NB4 (cell line): ENCODE data around the gene RBPMS2.

ENCODE experiments used
- DNase-seq: peaks from one replicate; pipeline ENCODE4 v3.0.0; 2010; ENCODE audit warnings: low read depth
- H3K4me3 ChIP-seq: one replicate; pipeline ENCODE4 v1.5.1; 2011; ENCODE audit warnings: mild to moderate bottlenecking, low read depth, low read length, moderate library complexity
- MYC ChIP-seq: IDR thresholded peaks from 2 replicates; pipeline ENCODE4 v1.6.1; 2011; ENCODE audit warnings: low read depth, low read length
- POLR2A ChIP-seq: IDR thresholded peaks from 2 replicates; pipeline ENCODE4 v1.6.1; 2011; ENCODE audit warnings: mild to moderate bottlenecking; ENCODE audit not compliant: insufficient read length; ENCODE audit errors: extremely low read depth
- TF ChIP-seq, protein P1 (sequence below): IDR thresholded peaks from one replicate; pipeline ENCODE4 v1.5.1; 2012; ENCODE audit warnings: low read depth, low read length
- TF ChIP-seq, protein P2 (sequence below): IDR thresholded peaks from 2 replicates; pipeline ENCODE4 v1.6.1; 2011; ENCODE audit warnings: low read depth, low read length

Gene RBPMS2

DNA sequence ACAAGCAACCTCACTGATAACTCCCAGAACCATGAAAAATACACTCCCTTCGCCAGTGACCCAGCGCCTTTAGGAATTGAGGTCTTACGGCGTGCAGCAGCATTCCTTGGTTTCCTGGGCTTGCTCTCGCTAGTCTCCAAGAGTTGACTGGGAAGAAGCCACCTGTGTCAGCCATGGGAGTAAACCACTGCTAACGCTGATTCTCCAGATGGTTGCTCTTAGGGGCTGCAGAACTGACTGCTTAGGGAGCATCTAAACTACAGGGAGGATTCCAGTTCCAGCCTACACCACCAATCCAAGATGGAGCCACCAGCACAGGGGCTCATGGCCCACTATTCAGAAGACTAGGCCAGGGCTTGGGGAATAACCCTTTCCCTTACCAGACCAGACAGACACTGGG lies 2.4 kb downstream of the RBPMS2 start:
- no peak for DNase-seq
- TF ChIP-seq, protein P1, sequence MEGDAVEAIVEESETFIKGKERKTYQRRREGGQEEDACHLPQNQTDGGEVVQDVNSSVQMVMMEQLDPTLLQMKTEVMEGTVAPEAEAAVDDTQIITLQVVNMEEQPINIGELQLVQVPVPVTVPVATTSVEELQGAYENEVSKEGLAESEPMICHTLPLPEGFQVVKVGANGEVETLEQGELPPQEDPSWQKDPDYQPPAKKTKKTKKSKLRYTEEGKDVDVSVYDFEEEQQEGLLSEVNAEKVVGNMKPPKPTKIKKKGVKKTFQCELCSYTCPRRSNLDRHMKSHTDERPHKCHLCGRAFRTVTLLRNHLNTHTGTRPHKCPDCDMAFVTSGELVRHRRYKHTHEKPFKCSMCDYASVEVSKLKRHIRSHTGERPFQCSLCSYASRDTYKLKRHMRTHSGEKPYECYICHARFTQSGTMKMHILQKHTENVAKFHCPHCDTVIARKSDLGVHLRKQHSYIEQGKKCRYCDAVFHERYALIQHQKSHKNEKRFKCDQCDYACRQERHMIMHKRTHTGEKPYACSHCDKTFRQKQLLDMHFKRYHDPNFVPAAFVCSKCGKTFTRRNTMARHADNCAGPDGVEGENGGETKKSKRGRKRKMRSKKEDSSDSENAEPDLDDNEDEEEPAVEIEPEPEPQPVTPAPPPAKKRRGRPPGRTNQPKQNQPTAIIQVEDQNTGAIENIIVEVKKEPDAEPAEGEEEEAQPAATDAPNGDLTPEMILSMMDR: no peak
- TF ChIP-seq POLR2A (no peak), MYC (no peak)
- TF ChIP-seq, protein P2, sequence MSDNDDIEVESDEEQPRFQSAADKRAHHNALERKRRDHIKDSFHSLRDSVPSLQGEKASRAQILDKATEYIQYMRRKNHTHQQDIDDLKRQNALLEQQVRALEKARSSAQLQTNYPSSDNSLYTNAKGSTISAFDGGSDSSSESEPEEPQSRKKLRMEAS: no peak
- no peak overlapping the region for H3K4me3 ChIP-seq

DNA sequence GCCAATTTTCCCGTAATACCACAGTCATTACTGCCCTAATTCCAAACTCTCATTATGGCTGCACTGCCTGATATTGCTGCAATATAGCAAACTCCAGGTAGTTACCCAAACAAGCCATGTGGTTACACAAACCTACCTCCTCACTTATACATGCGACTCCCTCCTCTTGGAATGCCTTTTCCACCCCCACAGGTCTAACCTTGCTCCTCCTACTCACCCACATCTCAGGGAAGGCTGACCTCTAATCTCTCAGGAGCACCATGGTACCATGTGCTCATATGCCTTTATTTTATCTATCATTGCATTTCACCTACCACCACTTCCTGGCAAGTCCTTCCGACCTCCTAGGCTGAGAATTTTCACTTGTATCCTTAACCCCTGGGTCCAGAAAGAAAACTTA lies 2.9 kb downstream of the RBPMS2 start:
- TF ChIP-seq, protein P2: no peak
- TF ChIP-seq MYC (no peak), POLR2A (no peak)
- TF ChIP-seq, protein P1: no peak
- no peak for DNase-seq
- H3K4me3 ChIP-seq: no peak overlapping the region

DNA sequence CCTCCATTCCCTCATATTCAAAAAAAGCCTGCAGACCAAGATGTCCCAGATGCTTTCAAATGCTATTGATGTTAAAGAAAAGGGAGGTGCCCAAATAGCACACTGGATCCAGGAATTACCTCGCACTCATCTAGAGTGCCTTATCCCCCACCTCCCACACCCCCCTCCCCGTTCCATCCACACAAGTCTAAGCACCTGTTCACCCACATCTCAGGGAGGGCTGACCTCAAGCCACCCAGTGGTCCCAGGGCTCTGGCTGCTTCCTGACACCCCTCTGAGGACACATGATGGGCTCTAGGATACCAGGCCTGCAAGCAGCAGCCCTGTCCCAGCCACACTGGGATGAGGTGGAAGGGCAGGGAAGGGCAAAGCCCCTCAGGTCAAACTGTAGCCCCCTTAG lies 4.8 kb downstream of the RBPMS2 start:
- H3K4me3 ChIP-seq: no peak overlapping the region
- TF ChIP-seq MYC (no peak), POLR2A (no peak)
- TF ChIP-seq, protein P2: no peak
- TF ChIP-seq, protein P1: no peak
- no peak for DNase-seq

DNA sequence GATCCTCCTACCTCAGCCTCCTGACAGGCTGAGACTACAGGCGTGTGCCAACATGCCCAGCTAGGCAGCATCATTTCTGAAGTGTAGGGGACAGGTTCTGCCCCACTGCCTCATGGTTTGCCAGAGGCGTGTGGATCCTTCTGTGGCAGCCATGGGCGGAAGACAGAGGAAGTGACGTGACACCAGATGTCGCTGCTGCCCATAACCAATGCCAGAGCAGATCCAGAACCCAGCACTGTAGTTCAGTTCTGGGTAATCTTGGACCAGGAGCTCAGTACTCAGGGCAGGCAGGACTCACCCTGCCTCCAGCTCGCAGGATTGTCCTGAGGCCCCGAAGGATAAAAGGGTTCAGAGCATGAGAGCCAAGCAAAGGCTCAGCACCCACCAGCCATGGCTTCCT lies 8.2 kb downstream of the RBPMS2 start:
- no peak for TF ChIP-seq MYC
- TF ChIP-seq, protein P2: no peak
- TF ChIP-seq, protein P1: no peak
- no peak for TF ChIP-seq POLR2A
- no peak for DNase-seq
- no peak overlapping the region for H3K4me3 ChIP-seq

DNA sequence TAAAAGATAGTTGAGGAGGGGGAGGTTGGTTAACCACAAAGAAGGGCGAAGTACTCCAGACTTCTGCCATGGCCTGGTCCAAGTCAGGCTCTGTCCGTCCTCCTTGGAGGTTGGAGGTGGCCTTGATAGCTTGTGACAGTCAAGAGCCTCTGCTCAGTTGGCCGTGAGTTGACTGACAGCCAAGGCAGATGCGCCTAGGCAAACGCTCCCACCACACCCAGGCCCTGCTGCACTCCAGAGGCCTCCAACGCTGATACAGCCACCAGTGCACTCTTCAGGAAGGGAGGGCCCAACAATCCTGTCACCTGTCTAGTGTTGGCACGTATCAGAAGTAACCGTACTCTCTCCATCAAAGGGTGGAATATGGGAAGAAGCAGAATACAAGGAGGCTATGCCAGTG lies 9.3 kb downstream of the RBPMS2 start:
- no peak overlapping the region for H3K4me3 ChIP-seq
- no peak for TF ChIP-seq POLR2A
- TF ChIP-seq, protein P2: no peak
- TF ChIP-seq, protein P1: no peak
- no peak for TF ChIP-seq MYC
- no peak for DNase-seq

DNA sequence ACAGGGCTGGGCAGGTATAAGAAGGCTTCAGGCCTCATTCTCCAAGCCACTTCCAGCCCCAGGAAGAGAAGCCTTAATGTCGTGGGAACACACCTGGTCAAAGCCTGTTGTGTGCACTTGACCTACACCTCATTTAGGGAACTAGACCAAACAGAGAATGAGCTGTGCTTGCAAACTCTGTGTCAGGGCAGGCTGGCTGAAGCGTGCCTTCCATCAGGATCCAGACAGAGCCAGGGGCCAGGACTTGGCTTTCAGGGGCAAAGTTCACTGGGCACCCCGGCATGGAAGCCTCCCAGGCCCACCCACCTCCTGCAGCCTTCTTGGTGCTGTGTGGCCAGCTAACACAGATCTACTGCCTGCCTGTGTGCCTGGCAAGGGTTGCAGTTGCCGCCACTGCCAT lies 11.5 kb downstream of the RBPMS2 start:
- TF ChIP-seq, protein P1: no peak
- no peak for TF ChIP-seq POLR2A
- H3K4me3 ChIP-seq: no peak overlapping the region
- DNase-seq: no peak
